T-helper 9 cell (primary cell): ENCODE data around the gene CLDN5.

ENCODE experiments used
- DNase-seq: peaks from one replicate; pipeline ENCODE4 v3.0.0-alpha.2; 2020

CLDN5 gene

DNA sequence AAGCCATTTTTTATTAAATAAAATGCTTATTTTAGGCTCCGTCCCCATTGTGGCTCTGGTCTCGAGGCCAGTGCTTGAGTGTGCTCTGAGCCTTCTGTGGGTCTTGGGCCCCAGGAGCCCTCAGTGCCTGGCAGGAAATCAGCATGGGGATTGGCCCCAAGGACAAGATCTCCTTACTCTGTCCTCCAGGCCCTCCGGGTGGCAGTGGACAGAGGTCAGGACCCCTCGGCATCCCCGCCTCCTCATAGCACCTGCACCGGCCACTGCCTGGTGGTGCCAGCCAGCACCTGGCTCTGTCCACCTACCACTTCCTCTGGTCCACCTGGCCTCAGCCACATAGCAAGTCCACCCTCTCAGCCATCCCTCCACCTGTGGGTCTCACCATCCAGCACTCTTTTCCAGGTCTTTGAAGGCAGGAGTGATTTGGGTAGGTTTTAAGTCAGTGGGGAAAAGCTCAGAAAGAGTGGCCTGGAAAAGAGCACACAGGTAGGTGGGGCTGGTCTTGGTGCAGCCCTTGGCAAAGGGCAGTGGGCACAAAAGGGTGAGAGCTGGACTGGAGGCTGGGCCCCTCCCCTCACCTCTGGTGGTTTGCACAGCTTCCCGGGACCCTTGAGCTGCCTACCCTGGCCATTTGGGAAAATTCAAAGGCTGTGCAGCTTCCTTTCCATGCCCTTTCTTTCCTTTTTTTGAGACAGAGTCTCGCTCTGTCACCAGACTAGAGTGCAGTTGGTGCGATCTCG, 3.5 kb downstream of the CLDN5 start:
- DNase-seq: no peak

DNA sequence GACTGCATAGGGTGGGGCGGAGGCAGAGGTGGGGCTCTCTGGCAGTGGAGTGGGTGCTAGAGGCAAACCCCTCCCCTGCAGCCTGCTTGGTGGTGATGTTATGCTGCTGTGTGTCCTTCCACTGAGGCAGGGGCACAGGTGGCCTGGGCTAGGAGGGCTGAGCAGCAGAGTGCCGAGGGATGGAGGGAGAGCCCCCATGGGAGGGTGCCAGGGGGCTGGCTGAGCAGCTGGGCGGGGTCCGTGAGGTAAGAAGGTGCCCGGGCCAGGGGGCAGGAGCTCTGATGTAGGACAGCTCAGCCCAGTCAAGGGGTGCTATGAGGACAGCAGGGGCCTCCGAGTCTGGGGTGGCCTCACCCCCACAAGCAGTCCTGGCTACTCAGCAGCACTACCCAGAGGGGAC, 4.2 kb downstream of the CLDN5 start:
- DNase-seq: no peak

DNA sequence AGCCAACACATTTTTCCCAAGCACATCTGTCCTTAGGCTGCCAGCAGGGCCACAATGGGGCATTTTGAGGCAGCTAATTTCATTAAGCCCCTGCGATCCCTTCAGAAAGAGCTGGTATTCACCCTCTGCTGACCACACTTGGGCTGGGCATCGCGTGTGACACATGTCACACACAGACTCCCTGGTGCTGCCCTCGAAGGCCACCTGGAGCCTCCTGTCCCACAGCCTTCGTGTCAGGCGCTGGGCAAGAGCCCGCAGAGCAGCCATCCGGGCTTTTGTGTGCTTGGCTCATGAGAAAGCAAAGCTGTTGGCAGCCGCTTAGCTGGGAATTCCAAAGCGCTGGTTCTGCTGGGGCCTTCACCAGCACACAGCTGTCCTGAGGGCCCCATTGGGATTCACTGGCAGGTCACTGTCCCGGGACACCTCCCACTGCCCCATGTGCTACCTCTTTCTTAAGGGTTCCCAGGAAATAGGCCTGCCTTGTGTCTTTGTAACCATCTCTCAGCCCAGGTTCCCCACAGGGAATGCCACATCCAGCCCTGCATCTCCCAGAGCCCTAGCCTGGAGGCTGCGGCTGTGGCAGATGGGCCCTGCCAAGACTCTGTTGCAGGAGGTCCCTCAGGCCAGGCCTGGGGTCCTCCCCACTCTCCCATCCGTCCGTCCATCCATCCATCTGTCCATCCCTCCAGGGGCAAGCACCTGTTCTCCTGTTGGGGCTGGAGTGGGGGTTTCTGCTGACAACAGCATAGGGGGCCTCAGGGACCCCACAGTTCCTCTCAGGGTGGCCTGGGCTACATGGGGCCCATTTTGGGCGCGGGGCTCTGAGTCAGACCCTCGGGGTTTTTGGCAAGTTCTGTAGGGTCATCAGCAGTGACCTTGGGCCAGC, 4.9 kb downstream of the CLDN5 start:
- no peak for DNase-seq

DNA sequence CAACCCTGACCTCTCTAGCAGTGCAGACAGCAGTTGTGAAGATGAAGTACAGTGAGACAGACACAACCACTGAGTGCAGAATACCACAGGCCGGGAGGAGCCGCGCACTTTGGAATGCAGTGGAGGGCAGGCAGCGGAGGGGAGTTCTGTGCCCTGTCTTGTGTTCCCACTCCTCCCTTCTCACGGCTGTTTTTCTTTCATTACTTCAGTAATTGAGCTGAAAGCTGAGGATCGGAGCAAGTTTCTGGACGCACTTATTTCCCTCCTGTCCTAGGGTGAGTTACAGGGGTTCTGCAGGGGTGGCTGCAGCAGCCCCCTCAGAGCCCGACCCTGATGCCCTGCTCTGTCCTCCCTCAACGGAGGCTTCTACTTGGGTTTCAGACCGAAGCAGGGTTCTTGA, 5.6 kb downstream of the CLDN5 start:
- DNase-seq: no peak

DNA sequence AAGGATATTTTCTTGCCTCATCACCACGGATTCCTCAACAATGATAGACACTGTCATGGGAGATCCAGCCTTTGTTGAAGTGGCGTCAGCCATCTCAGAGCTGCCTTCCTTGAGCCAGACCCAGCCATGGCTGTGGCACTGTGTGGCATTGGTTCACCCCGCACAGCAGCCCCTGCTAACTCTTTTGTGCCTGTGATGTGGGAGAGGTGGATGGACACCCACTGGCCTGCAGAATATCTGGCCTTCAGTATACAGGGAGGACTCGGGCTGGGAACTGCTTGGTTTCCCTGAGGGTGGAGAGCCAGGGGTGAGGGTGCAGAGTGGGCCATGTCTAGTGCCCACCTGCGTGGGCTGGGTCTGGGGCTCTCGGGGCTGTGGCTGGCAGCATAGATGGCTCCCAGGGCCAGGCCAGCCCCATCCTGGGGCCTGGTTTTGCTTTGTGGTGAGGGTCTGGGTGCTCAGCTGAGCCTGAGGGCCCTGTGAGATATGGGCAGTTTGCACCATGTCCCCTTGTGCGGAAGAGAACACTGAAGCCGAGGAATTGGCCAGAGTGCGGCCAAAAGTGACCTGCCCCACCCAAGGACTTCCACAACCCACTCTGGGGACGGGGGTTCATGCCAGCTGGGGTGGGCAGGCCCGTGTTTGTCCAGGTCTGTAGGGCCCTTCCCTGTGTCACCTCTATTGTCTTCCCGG, 6.1 kb downstream of the CLDN5 start:
- DNase-seq: no peak

DNA sequence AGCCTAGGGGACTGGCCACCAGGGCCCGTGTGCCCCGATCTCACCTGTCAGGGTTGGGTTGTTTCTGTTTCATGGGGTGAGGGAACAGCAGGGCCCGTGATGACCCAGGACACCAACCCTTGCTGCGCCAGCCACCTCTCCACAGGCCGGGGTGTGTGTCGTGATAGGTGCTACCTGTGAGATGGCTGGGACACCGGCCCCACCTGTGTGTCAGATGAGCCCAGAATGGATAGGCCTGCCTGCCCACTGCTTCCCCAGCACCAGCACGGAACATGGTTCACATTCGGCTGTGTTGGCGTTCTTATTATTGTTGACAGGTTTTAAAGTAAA, 7.1 kb downstream of the CLDN5 start:
- no peak for DNase-seq

DNA sequence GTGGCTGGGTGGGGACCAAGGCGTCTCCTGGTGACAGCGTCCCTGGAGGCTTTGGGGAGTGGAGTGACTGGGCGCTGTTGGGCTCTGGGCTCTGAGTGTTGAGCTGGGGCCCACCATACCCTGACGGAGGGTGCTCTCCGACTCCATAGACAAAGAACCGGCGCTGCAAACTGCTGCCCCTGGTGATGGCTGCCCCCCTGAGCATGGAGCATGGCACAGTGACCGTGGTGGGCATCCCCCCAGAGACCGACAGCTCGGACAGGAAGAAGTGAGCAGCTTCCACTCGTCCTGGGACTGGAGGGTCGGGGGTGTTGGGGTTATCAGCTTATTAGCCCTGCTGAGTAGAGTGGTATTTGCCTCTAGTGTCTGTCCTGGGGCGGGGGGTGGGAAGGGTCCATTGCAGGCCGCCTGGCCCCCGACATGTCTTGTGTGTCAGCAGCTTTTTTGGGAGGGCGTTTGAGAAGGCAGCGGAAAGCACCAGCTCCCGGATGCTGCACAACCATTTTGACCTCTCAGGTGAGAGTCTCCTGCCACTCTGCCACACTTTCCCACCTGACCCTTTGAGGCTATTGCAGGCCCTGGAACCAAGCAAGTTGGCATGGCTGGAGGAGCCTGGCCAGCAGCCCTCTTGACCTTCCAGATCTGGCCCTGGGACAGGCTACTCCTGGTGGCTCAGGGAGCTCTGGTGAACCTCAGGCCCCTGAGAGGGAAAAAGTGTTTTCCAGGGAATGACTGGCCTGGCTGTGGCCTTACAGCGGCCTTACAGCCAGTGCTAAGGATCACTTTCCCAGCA, 7.6 kb downstream of the CLDN5 start:
- DNase-seq: no peak

DNA sequence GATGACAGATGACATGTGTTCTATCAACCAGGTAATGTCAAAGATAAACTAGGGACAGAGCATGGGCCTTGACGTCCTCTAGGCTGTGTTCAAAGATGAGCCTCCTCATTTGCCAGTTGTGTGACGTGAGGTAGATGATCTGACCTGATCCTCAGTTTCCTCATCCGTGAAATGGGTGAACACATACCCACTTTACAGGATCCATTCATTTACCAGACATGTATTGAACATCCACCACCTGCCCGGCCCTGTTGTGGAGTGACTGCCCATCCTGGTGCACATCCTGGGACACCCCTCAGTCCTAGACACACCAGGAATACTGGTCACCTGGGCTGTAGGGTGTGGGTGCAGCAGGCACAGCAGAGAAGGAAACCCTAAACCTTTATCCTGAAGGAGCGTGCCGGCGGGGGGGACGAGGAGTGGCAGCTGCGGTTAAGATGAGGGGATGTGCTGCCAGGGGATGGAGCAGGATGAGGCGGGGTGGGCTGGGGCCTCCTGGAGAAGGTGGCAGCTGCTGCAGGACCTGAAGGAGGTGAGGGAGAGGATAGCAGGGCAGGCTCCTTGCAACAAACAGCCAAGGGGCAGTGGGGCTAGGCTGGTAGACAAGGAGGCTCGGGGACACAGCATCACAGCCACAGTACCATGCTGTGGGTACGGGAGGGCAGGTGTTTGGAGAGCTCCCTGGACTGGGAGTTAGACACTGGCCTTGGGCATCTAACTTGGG, 8.4 kb downstream of the CLDN5 start:
- no peak for DNase-seq

DNA sequence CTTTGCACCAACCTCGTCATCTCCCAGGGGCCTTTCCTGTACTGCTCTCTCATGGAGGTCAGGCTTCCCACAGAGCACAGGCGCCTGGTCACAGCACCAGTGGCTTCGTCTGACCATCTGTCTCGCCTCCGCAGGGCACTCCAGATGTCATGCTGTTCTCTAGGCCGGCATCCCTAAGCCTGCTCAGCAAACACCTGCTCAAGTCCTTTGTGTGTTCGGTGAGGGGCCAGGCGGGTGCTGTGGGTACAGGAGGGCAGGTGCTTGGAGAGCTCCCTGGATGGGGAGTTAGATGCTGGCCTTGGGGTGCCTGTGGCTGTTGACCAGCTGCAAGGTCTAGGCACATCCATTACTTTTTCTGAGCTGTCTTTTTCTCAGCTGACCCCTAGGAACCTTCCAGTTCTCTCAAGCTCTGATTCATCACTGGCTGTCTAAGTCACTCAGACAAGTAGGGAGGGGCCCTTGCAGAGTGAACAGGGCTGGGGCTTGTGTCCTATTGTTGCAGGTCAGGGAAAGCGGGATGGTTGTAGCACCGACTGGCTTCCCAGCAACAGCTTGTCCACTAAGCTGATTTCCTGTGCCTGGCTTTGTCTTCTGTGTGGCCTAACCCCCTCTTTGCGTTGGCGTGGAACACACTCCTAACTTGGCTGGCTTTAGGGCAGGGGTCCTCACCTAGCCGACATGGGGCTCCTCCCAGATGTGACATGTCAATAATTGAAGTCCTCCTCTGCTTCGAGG, 9.2 kb downstream of the CLDN5 start:
- DNase-seq: no peak

DNA sequence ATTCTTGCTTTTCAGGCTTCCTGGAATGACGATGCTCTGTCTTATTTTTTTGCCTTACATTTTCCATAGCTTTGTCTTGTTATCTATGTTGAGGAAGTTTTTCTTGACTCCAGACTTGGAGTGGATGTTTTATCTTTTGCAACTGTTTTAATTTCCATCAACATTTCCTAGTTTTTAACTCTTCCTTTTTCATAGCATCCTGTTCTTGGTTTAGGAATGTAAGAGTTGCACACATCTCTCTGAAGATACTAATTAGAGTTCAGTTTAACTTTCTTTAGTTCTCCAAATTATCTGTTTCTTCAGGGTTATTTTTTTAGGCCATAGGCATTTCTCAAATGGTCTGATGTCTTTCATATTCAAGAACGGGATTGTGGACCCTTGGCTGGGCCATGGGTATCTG, 10.4 kb downstream of the CLDN5 start:
- no peak for DNase-seq

DNA sequence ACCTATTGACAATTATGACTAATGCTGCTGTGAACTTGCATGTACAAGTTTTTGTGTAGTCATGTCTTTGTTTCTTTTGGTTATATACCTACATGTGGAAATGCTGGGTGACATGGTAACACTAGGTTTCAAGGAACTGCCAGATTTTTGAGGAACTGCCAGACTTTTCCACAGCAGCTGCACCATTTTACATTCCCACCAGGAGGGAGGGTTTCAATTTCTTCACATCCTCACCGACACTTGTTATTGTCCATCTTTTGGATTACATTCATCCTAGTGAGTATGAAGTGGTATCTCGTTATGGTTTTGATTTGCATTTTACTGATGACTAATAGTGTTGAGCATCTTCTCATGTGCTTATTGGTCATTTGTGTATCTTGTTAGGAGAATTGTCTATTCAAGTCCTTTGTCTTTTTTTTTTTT, 13.3 kb downstream of the CLDN5 start:
- no peak for DNase-seq

DNA sequence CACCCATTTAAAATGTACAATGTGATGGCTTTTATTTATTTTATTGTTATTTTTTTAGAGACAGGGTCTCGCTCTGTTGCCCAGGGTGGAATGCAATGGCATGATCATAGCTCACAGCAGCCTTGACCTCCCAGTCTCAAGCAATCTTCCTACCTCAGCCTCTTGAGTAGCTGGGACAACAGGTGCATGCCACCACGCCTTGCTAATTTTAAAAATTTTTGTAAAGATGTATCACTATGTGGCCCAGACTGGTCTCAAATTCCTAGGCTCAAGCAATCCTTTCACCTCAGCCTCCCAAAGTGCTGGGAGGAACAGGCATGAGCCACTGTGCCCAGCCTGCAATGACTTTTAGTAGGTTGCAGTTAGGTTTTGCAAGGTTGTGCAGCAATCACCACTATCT, 14.3 kb downstream of the CLDN5 start:
- DNase-seq: no peak

DNA sequence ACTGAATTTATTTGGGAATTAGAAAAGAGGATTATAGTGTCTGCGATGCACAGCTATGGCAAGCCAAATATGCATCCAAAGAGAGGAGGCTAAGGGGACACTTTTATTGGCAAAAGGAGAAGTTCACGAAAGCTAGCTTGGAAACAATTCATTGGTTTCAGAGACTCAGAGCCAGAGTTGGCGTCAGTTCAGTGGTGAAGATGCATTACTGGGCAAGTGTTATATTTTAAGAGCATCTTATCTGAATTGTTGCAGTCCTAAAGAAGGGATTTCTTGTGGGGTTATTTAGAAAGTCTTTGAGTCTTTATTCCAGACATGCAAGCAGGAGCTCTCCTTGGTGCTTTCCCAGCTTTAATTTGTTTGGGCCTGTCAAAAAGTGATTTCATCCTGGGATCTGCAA, 15.0 kb downstream of the CLDN5 start:
- DNase-seq: no peak

DNA sequence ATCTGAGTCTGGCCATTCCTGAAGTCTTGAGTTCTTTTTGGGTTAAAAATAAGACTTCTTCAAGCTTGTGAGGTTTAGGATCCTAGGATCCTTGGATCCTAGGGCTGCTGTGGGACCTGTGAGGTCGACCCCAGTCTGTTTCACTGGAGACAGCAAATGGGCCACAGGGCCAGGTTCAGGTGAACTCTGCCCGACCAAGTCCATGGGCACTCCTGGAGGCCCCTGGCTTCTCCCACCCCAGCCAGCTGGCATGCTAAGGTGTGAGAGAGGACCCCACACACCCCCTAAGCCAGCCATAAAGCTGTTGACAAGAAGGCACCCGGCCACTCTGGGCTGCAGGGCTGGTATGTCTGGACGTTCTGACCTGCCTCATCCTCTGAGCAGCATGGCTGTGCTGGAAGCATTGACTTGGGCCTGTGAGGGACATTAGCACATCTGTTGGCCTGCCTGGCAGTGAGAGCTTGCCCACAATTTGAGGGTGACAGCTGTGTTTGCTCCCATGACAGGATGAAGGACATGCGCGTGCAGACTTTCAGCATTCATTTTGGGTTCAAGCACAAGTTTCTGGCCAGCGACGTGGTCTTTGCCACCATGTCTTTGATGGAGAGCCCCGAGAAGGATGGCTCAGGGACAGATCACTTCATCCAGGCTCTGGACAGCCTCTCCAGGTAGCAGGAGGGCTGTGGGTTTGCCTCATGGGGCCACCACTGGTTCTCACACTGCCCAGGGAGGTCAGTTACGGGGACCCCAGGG, 16.0 kb downstream of the CLDN5 start:
- no peak for DNase-seq

DNA sequence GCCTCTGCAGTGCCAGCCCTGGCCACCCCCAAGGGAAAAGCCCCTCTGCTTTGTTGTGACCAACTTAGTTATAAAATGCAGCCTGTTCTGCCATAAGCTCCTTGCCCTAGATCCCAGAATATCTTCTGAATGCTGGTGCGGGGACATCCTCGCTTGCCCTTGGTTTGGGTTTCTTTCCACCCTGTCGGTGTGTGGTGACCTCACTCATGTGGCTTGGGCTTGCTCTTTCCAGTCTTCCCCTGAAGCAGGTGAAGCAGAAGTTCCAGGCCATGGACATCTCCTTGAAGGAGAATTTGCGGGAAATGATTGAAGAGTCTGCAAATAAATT, 16.7 kb downstream of the CLDN5 start:
- DNase-seq: no peak

DNA sequence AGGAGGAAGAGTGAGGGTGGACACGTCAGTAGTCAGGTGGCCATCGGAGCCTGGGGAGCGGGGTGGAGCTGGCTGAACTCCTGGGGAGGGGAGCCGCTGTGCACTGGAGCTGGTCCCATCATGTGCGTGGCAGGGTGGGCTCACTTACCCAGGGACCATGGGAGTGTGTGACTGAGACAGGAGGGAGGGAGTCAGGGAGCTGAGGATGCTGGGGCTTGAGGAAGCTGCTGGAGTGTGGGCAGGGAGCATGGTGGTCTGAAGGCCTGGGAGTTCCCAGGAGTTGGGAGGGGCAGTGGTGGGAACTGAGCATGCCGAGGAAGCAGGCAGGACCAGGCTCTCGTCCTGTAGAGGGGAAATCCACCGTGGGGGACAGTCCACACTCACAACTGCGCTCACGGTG, 18.0 kb downstream of the CLDN5 start:
- no peak for DNase-seq

DNA sequence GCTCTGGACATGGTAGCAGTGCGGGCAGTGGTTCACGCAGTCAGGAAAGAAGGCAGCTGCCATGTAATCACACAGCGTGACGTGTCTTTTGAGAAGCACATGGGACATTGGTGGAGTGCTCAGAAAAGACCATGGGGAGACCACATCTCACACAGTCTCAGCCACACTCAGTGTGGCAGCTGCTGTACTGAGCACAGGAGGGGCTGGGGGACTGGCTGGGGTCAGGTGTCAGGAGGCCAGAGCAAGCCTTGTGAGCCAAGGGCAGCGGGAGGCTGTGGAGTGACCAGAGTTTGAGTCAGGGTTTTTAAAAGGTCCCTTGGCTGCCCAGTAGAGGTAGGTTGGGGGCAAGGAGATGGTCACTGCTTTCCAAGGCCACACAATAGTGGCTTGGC, 18.5 kb downstream of the CLDN5 start:
- no peak for DNase-seq

DNA sequence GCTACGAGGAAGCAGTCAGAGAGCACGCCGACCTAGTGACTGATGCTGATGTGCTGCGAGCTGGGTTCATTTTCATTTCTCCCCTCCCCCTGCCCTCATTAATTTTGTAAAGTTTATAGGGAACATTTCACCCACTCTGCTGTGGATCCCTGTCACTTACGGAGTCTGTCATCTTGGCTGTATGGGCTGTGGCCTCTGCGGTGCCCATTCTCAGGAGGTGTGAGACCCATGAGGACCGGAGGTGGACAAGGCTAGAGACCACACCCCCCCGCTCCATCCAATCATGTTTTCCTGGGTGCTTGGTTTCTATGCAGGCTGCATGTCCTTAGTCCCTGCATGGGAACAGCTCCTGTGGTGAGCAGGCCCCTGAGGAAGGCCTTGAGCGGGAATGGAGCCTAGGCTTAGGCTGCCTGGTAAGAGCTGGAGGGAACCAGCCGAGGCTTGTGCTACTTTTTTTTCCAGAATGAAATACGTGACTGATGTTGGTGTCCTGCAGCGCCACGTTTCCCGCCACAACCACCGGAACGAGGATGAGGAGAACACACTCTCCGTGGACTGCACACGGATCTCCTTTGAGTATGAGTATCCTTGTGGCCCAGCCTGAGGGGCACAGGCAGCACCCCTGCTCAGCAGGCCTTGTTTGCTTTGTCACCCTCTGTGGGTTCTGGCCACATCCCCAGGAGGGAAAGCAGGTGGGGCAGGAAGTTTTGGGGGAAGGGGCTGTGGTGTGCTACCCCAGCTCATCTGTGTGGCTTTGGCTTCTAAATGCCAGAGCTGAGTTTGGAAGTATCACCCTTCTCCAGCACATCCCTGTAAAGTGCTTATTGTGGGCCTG, 19.1 kb downstream of the CLDN5 start:
- no peak for DNase-seq

DNA sequence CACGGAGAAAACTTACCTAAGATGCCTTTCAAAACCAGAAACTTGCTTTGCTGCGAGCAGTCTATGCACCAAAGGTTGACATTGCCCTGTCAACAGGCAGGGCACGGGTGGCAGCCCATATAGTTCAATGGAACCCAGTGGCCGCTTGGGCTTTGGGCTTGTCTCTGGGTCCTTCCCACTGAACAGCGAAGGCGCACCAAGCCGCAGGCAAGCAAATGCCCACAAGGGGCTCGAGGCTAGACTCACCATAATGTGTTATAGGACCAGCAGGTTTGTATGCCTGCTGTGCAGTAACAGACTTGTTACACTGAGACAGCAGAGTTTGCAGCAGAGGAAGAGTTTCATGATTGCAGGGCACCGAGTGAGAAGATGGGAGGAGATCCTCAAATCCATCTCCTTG, 20.3 kb downstream of the CLDN5 start:
- no peak for DNase-seq

DNA sequence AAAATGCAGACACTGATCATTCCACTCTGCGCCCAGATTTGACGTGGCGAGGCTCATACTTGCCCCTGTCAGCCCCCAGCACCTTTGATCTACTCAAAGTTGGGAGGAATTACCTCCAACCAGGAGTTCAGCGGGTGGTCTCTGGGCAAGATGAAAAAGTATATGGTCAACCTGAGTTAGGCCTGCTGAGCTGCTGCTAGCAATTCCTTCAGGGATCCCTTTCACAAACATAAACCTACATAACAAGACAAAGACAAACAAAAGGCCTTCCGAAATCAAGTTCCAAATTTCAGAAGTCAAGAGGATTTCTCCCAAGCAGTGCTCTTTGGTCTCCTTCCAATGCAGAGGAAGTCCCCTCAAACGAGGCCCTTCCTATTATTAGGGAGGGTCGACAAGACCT, 20.8 kb downstream of the CLDN5 start:
- no peak for DNase-seq
